K562 (cell line): ENCODE data around the gene KCNMB2. TPM values are rescaled to one million over a fixed set of nuclear protein-coding genes. Genes with fewer than 3 reads are reported as not detected.

Experiments used
- CBFA2T3 ChIP-seq: fragments of 450-650 bp; IDR thresholded peaks from 2 replicates; pipeline ENCODE4 v1.6.1; 2017
- DIDO1 ChIP-seq: fragments of 450-650 bp; IDR thresholded peaks from 2 replicates; pipeline ENCODE4 v1.6.1; 2016; ENCODE audit warnings: low read depth, missing biosample characterization, missing genetic modification characterization
- JUN ChIP-seq, 2 experiments: sonication (generic) in 1 of 2; formaldehyde crosslinking in 1 of 2; IDR thresholded peaks; 2 replicates each; pipeline versions ENCODE4 v1.6.1 to v1.8.0; 2012 to 2022; ENCODE audit warnings: borderline replicate concordance in 2 of 2, mild to moderate bottlenecking in 2 of 2, improper control_type of control experiment in 1 of 2, low read depth in 1 of 2, low read length in 1 of 2, missing genetic modification reagents in 1 of 2
- NR1H2 ChIP-seq: sonication (generic); formaldehyde crosslinking; IDR thresholded peaks from 2 replicates; pipeline ENCODE4 v1.4.0; 2020; ENCODE audit warnings: mild to moderate bottlenecking, missing genetic modification reagents
- PURB ChIP-seq: sonication (generic); formaldehyde crosslinking; IDR thresholded peaks from 2 replicates; pipeline ENCODE4 v1.9.0; 2021; ENCODE audit warnings: low read depth, mild to moderate bottlenecking, missing genetic modification reagents
- RFX7 ChIP-seq: fragments of 250-450 bp; sonication (Bioruptor Pico); IDR thresholded peaks from 2 replicates; pipeline ENCODE4 v1.5.1; 2021; ENCODE audit warnings: mild to moderate bottlenecking
- SMARCB1 ChIP-seq: IDR thresholded peaks from 2 replicates; pipeline ENCODE4 v1.6.1; 2011; ENCODE audit warnings: improper control_type of control experiment, low read depth; ENCODE audit not compliant: insufficient read length
- SREBF2 ChIP-seq: sonication (generic); formaldehyde crosslinking; IDR thresholded peaks from 2 replicates; pipeline ENCODE4 v1.4.0; 2020; ENCODE audit warnings: mild to moderate bottlenecking, missing genetic modification reagents
- polyA plus RNA-seq, 8 experiments: library from polyadenylated mRNA; depleted of rRNA in 4 of 8; stranded (reverse) in 5 of 8; unstranded in 3 of 8; fragments of >200 nt; fragmentation: Nextera tagmentation in 2 of 8; fragmentation: Illumina TruSeq in 1 of 8; extraction: Ambion mirVana in 2 of 8; extraction: Trizol in 1 of 8; gene quantifications; 2 replicates each; pipeline versions ENCODE4 v1.2.1 to v1.2.3, GENCODE V29; 2011 to 2014; ENCODE audit warnings: inconsistent platforms in 1 of 8, missing spikeins in 1 of 8
- total RNA-seq, 7 experiments: library from RNA; depleted of rRNA in 6 of 7; stranded (reverse); fragments of >200 nt in 6 of 7; fragmentation: Illumina TruSeq in 2 of 7; extraction: Trizol in 2 of 7; gene quantifications; 2 replicates each; pipeline versions ENCODE4 v1.2.1 to v1.2.3, GENCODE V29; 2011 to 2021; ENCODE audit warnings: low replicate concordance in 1 of 7
- TF ChIP-seq, protein P1 (sequence below): conservative IDR thresholded peaks from 2 replicates; pipeline ENCODE4 v1.6.1; 2011; ENCODE audit warnings: low read depth, mild to moderate bottlenecking, low read length; ENCODE audit not compliant: control insufficient read depth
- TF ChIP-seq, protein P2 (sequence below): fragments of 250-450 bp; sonication (Bioruptor Pico); IDR thresholded peaks from 2 replicates; pipeline ENCODE4 v1.6.1; 2021; ENCODE audit warnings: mild to moderate bottlenecking

Gene KCNMB2
- total and polyA plus RNA-seq, 9 of the 15 experiments (the other 6 are each of a cell fraction or from before 2014, with no cell fraction given) = 0.04 to 0.15 TPM; not detected in 7

GRCh38 chr3:178802259-178802658 is 266.0 kb downstream of the KCNMB2 start (continued):
- TF ChIP-seq, protein P1, sequence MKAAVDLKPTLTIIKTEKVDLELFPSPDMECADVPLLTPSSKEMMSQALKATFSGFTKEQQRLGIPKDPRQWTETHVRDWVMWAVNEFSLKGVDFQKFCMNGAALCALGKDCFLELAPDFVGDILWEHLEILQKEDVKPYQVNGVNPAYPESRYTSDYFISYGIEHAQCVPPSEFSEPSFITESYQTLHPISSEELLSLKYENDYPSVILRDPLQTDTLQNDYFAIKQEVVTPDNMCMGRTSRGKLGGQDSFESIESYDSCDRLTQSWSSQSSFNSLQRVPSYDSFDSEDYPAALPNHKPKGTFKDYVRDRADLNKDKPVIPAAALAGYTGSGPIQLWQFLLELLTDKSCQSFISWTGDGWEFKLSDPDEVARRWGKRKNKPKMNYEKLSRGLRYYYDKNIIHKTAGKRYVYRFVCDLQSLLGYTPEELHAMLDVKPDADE = no peak
- TF ChIP-seq, protein P2, sequence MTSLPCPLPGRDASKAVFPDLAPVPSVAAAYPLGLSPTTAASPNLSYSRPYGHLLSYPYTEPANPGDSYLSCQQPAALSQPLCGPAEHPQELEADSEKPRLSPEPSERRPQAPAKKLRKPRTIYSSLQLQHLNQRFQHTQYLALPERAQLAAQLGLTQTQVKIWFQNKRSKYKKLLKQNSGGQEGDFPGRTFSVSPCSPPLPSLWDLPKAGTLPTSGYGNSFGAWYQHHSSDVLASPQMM = no peak
- TF ChIP-seq NR1H2 (CRISPR knock-in tag) (no peak), SREBF2 (CRISPR knock-in tag) (no peak), DIDO1 (tag) (no peak), JUN (IDR thresholded peaks at IDR 0.05; ENCODE audit: borderline replicate concordance, low read depth, low read length) (no peak), JUN (CRISPR knock-in tag; IDR thresholded peaks at IDR 0.05; ENCODE audit: borderline replicate concordance) (no peak), CBFA2T3 (no peak), PURB (CRISPR knock-in tag) (no peak), SMARCB1 (no peak), RFX7 (CRISPR knock-in tag) (no peak)
